ENCODE results near the gene RABL6.

Gene RABL6

GRCh38 chr9:136769710-136770191, 38.0 kb upstream of the RABL6 start (continued):
- TF ChIP-seq PBX3 (CRISPR knock-in tag; IDR thresholded peaks at IDR 0.05): no peak
- no peak for TF ChIP-seq SCRT1 (tag by site-specific recombination; IDR thresholded peaks at IDR 0.05; ENCODE audit: borderline replicate concordance)
- no peak for TF ChIP-seq ZNF792 (tag by site-specific recombination; IDR thresholded peaks at IDR 0.05)
- no peak for TF ChIP-seq ZBTB7A (tag by site-specific recombination; IDR thresholded peaks at IDR 0.05; ENCODE audit: low read depth)
- TF ChIP-seq ZNF280C (tag by site-specific recombination; IDR thresholded peaks at IDR 0.05): no peak
- no peak for TF ChIP-seq ZFP3 (tag by site-specific recombination; IDR thresholded peaks at IDR 0.05; ENCODE audit: low read depth)
- TF ChIP-seq ZNF555 (tag by site-specific recombination; conservative IDR thresholded peaks at IDR 0.05): no peak
- TF ChIP-seq KLF7 (tag by site-specific recombination; IDR thresholded peaks at IDR 0.05; ENCODE audit: borderline replicate concordance): no peak
- TF ChIP-seq ZNF580 (tag by site-specific recombination; IDR thresholded peaks at IDR 0.05): no peak
- peak; percentile 71 for TF ChIP-seq ZNF692 (tag by site-specific recombination; IDR thresholded peaks at IDR 0.05)
- no peak for TF ChIP-seq GLI2 (tag by site-specific recombination; IDR thresholded peaks at IDR 0.05; ENCODE audit: borderline replicate concordance, low read depth)
- TF ChIP-seq ZFHX2 (tag by site-specific recombination; conservative IDR thresholded peaks at IDR 0.05): 0 out of 2 replicates have a peak, but pooled peaks have one; percentile 20
- TF ChIP-seq ZNF366 (tag by site-specific recombination; conservative IDR thresholded peaks at IDR 0.05): no peak
- TF ChIP-seq ZNF157 (tag by site-specific recombination; IDR thresholded peaks at IDR 0.05): no peak
- peak; percentile 65 for TF ChIP-seq GLIS1 (tag by site-specific recombination; IDR thresholded peaks at IDR 0.05)
- TF ChIP-seq BCL11A (tag by site-specific recombination; IDR thresholded peaks at IDR 0.05; ENCODE audit: low read depth): no peak
- 0 out of 2 replicates have a peak, but pooled peaks have one; percentile 11 for TF ChIP-seq ZNF223 (tag by site-specific recombination; IDR thresholded peaks at IDR 0.05)
- TF ChIP-seq ZNF549 (tag by site-specific recombination; IDR thresholded peaks at IDR 0.05): no peak
- TF ChIP-seq YY1 (tag by site-specific recombination; IDR thresholded peaks at IDR 0.05): no peak
- no peak for TF ChIP-seq ZNF37A (tag by site-specific recombination; IDR thresholded peaks at IDR 0.05)
- no peak for TF ChIP-seq ZNF350 (tag by site-specific recombination; IDR thresholded peaks at IDR 0.05)
- no peak for TF ChIP-seq ZNF510 (tag by site-specific recombination; IDR thresholded peaks at IDR 0.05; ENCODE audit: insufficient replicate concordance)
- TF ChIP-seq ZNF704 (tag by site-specific recombination; IDR thresholded peaks at IDR 0.05): no peak
- no peak for TF ChIP-seq ZNF639 (tag by site-specific recombination; IDR thresholded peaks at IDR 0.05)
- TF ChIP-seq ZNF513 (tag by site-specific recombination; IDR thresholded peaks at IDR 0.05): no peak
- peak; percentile 52 for TF ChIP-seq ZNF335 (tag by site-specific recombination; conservative IDR thresholded peaks at IDR 0.05)
- TF ChIP-seq ZNF785 (tag by site-specific recombination; IDR thresholded peaks at IDR 0.05): no peak
- no peak for TF ChIP-seq ZNF23 (tag by site-specific recombination; IDR thresholded peaks at IDR 0.05; ENCODE audit: borderline replicate concordance)
- TF ChIP-seq ZNF24 (tag by site-specific recombination; IDR thresholded peaks at IDR 0.05): no peak
- no peak for TF ChIP-seq GLI4 (tag by site-specific recombination; IDR thresholded peaks at IDR 0.05)
- TF ChIP-seq BCL6B (tag by site-specific recombination; IDR thresholded peaks at IDR 0.05): no peak
